Measurements from ENCODE around the gene EIF4G3. TPM values are rescaled to one million over a fixed set of nuclear protein-coding genes. Genes with fewer than 3 reads are reported as not detected.

EIF4G3 gene
- total and polyA plus RNA-seq, 9 of the 15 experiments (the other 6 are each of a cell fraction or from before 2014, with no cell fraction given): 6.7 to 40.5 (median 32.1) TPM

- TF ChIP-seq BCLAF1 (IDR thresholded peaks at IDR 0.05; ENCODE audit: borderline replicate concordance in 1 of 2, control insufficient read depth in 1 of 2, low read depth in 2 of 2, low read length in 1 of 2): peak in 1 of 2 experiments; percentile 40; a peak in 1 of 4 replicates
- no peak for TF ChIP-seq NR3C1 (CRISPR knock-in tag; IDR thresholded peaks at IDR 0.05)
- TF ChIP-seq MNT (conservative IDR thresholded peaks at IDR 0.05): no peak
- TF ChIP-seq ZNF253 (CRISPR knock-in tag; conservative IDR thresholded peaks at IDR 0.05): no peak
- TF ChIP-seq KAT8 (IDR thresholded peaks at IDR 0.05; ENCODE audit: low read depth): no peak
- no peak for TF ChIP-seq HDAC1 (IDR thresholded peaks at IDR 0.05)
- no peak for TF ChIP-seq PML (IDR thresholded peaks at IDR 0.05; ENCODE audit: low read length)
- TF ChIP-seq NR2C1 (IDR thresholded peaks at IDR 0.05): peak; percentile 60
- peak; percentile 72 for TF ChIP-seq NR2C1 (tag; IDR thresholded peaks at IDR 0.05)
- 0 out of 2 replicates have a peak, but pooled peaks have one; percentile 7 for TF ChIP-seq DEAF1 (CRISPR knock-in tag; IDR thresholded peaks at IDR 0.05)
- no peak for TF ChIP-seq ARID3A (IDR thresholded peaks at IDR 0.05; ENCODE audit: borderline replicate concordance, low read depth, low read length)
- TF ChIP-seq HDAC3 (IDR thresholded peaks at IDR 0.05; ENCODE audit: borderline replicate concordance, partially characterized antibody): no peak
- no peak for TF ChIP-seq NCOA1 (IDR thresholded peaks at IDR 0.05; ENCODE audit: low read depth)
- TF ChIP-seq UBTF (IDR thresholded peaks at IDR 0.05; ENCODE audit: borderline replicate concordance in 1 of 2, low read depth in 2 of 2, low read length in 2 of 2): peak in 1 of 2 experiments; percentile 29; a peak in 1 of 4 replicates
- TF ChIP-seq THAP7 (CRISPR knock-in tag; IDR thresholded peaks at IDR 0.05): no peak
Measured at GRCh38 chr1:21175324-21175669, 1.4 kb downstream of the EIF4G3 start (continued).

Measured in K562 (cell line).